HG03060 (cell line): ENCODE measurements around the gene RAB29.
A peak's percentile ranks its signal among the peaks of the same experiment; 100 is the strongest.

ENCODE experiments used
- ATAC-seq: cut with Tn5 transposase; IDR thresholded peaks from one replicate; pipeline ENCODE4 v1.9.1; 2021; ENCODE audit warnings: low read depth, moderate number of reproducible peaks; ENCODE audit not compliant: unreplicated experiment

RAB29 gene

GRCh38 chr1:205767248-205767647 lies 8.0 kb downstream of the RAB29 start:
- ATAC-seq, result no peak

DNA sequence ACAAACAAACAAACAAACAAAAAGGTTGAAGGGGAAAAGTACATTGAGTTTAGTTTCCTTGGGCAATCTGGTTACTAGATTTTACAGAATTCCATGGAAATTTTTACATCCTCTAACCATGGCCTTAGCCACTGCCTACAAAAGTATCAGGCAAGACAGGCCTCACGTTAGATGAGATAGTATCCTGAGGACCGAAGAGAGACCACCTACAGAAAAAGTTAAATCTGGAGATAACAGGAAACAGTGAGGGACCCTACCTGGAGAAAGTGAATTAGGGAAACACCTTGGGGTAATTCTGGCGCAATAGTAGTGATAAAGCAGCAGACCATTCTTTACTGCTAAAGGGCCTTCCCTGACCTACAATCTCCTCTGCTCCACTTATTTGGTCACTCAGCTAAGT lies 8.7 kb downstream of the RAB29 start:
- ATAC-seq, result no peak

DNA sequence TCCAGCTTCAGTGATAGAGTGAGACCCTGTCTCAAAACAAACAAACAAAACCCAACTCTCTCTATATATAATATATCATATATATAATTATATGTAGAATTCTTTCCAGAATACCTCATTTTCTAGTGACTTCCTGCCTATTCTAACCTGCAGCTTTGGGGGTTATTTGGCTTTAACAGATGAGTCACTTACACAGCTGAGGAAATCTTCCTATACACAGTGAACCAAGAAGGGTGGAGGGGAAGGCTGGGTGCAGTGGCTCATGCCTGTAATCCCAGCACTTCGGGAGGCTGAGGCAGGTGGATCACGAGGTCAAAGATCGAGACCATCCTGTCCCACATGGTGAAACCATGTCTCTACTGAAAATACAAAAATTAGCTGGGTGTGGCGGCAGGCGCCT lies 9.2 kb downstream of the RAB29 start:
- ATAC-seq, result no peak

- ATAC-seq, result no peak
These were observed 10.7 kb downstream of the RAB29 start for GRCh38 chr1:205764578-205764977.

DNA sequence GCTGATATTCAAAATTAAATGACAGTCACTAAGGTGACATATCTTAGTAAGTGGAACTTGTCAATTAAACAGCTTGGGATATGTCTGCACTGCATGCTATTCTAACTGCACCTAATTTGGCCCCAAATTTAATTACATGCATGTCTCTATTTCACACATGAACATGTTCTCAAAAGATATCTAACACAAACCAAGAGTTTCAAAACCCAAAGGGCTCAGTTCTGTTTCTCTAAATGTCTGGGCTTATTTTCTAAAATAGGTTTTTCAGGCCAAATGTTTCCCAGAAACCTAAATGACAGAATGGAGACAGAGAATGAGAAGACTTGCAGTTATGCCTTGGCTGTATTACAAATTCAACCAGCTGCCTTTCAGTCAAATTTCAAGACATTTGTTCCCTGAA lies 11.3 kb downstream of the RAB29 start:
- no peak for ATAC-seq

- no peak for ATAC-seq
These were observed 14.7 kb downstream of the RAB29 start for GRCh38 chr1:205760606-205761005.

DNA sequence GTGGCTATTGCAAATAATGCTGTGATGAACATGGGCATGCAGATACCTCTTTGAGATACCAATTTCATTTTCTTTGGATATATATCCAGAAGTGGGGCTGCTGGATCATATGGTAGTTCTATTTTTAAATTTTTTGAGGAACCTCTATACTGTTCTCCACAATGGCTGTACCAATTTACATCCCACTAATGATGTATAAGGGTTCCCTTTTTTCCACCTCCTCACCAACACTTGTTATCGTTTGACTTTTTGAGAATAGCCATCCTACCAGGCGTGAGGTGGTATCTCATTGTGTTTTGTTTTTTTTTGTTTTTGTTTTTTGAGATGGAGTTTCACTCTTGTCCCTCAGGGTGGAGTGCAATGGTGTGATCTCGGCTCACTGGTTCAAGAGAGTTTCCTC lies 18.7 kb downstream of the RAB29 start:
- no peak for ATAC-seq

- ATAC-seq, result no peak
These were observed 20.4 kb downstream of the RAB29 start for GRCh38 chr1:205754857-205755256.

DNA sequence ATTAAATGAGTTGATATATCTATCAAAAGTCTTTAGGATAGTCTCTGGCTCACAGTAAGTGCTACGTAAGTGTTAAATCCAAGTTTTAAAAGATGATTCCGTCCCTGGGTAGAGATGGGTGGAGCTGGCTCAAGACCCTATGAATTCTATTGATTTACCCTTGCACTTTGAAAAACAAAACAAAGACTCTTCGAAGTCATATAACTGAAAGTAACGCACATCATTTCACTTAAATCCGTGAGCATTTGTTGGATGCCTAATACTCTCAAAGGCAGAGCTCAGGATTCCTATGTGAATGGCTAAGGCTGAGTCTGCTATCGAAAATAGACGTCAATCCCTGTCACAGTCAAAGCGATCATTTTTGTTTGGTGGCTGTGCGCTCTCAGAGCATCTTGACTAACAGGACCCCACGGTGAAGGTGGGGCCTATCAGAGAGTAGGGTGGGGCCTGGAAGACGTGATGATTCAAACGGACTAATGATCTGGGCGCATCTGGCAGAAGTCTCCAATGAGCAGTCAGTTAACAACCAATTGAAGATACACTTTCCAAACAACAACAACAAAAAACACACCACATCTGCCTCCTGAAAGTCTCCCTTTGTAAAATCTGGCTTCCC lies 24.1 kb downstream of the RAB29 start:
- no peak for ATAC-seq

DNA sequence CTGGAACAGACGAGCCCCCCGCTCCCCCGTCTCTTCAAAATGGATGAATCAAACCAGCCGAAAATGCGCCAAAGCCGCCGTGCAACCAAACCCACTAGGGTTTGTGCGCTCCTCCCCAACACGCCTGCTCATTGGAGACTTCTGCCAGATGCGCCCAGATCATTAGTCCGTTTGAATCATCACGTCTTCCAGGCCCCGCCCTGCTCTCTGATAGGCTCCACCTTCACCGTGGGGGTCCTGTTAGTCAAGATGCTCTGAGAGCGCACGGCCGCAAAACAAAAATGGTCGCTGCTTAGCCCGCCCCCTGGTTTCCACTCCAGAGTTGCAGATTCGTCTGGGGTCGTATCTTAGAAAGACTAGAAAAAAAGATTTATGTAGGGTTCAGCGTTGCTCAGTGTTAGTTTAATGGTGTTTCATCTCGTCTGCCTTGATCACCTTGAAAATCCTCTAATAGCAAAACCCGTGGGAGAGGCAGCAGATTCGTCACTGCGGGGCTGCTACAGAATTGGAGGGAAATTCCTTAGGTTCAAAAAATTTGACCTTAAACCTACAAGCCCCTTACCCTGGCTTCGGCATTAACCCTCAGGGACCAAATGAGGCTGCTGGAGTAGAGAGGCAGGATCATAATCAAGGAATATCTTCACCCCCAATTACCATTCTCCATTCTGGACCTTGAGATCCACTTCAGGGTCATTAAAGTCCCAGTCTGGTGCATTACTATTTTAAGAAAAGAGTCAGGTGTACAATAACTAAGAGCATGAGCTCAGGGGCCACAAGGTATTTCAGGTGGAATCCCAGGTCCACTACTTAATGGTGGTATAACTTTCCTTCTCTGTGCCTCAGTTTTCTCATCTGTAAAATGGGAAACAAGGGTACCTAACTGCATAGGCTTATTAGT lies 24.9 kb downstream of the RAB29 start, which contains the start of gene NUCKS1:
Gene NUCKS1 (minus strand): TSS at position 45 of the 898 bp plus-strand sequence. CDS start 209 bp downstream, outside the sequence.
- peak; percentile 85 for ATAC-seq

DNA sequence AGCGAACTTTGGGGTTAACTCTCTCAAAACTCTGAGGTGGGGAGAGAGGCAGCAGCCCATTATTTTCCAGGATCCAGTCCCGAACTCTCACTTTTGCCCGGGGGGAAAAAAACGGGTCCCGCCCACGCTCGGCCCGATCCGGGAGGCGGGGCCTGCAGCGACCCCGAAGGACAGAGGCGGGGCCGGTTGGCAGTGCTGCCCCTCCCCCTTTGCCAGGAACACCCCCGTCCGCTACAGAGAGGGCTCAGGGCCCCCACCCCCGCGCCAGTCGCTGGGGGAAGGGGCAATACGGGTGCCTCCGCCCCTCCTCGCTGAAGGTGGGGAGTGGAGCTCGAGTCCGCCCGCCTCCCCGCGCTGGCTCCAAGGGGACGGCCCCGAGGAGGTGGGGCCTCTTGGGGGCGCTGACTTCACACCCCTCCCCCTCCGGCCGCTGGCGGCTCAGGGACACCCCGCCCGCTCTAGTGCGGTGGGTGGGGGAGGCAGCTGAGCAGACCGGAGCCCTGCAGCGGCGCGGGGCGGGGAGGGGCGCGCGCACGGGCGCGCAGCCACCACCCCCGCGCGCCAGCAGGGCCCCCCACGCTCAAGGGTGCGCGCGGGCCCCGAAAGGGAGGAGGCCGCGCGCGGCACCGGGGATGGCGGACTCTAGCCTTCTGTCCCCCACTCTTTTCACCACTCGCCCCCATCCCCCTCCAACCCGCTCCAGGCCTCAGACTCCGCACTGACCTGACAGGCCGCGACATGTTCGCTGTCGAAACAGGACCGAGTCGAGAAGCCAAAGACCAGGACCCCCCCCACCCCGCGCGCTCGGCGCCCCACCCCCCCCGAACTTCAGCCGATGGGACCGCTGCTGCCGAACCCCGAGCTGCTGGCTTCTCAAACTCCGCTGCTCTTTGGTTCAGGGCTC lies 25.8 kb downstream of the RAB29 start:
- peak; percentile 64 for ATAC-seq

- ATAC-seq, result no peak
These were observed 26.7 kb downstream of the RAB29 start for GRCh38 chr1:205748403-205749233.

GRCh38 chr1:205746757-205747412 lies 28.4 kb downstream of the RAB29 start:
- ATAC-seq, result no peak

DNA sequence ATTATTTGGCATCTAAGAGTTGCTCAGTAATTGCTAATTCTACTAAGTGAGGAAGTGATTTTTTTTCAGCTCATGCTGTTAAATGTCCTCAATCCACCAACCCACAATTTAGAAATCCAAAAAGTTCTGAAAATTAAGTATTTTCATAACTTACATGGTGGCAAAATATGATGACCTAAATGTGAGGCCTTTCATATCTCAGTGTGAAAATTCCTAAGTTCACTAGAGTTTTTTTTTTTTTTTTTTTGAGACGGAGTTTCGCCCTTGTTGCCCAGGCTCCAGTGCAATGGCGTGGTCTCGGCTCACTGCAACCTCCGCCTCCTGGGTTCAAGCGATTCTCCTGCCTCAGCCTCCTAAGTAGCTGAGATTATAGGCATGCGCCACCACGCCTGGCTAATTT lies 30.9 kb downstream of the RAB29 start:
- no peak for ATAC-seq

GRCh38 chr1:205743977-205744376 lies 31.3 kb downstream of the RAB29 start:
- ATAC-seq, result no peak

GRCh38 chr1:205741681-205742080 lies 33.6 kb downstream of the RAB29 start:
- ATAC-seq, result no peak

DNA sequence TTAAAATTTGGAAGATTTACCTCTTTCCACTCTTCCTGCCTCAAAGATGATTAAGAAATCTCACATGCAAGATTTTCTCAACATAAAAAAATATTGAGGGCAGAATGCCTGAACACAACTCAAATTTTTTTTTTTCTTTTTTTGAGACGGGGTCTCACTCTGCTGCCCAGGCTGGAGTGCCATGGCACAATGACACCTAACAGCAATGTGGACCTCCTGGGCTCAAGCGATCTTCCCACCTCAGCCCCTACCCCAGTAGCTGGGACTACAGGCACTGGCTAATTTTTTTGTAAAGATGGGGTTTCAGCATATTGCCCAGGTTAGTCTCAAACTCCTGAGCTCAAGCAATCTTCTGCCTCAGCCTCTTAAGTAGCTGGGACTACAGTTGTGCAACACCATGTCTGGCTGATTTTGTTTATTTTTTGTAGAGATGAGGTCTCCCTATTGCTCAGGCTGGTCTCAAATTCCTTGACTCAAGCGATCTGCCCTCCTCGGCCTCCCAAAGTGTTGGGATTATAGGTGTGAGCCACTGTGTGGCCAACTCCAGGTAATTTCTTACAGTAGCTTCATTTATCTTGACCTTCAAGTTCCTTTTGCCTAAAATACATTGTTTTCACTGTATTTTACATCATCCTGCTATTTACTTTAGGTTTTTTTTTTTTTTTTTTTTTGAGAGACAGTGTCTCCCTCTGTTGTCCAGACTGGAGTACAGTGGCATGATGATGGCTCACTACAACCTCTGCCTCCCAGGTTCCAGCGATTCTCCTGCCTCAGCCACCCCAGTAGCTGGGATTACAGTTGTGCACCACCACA lies 35.7 kb downstream of the RAB29 start:
- no peak for ATAC-seq

DNA sequence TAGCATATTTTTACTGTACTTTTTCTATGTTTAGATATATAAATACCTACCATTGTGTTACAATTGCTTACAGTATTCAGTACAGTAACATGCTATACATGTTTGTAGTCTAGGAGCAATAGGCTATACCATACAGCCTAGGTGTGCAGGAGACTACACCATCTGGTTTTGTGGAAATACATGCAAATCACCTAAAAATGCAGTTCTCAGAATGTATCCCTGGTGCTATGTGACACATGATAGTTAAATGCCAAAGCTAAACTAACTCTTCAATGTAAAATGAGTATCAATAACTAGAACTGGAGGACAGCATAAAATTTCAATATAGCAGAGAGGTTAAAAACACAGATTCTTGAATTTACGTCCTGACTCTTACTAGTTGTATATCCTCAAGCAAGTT lies 40.1 kb downstream of the RAB29 start:
- ATAC-seq, result no peak
